NB4 (cell line): ENCODE results near the gene GPC3.

ENCODE experiments used
- CTCF ChIP-seq: IDR thresholded peaks from one replicate; pipeline ENCODE4 v1.5.1; 2012; ENCODE audit warnings: low read depth, low read length
- MAX ChIP-seq: IDR thresholded peaks from 2 replicates; pipeline ENCODE4 v1.6.1; 2011; ENCODE audit warnings: low read depth, low read length
- POLR2A ChIP-seq: IDR thresholded peaks from 2 replicates; pipeline ENCODE4 v1.6.1; 2011; ENCODE audit warnings: mild to moderate bottlenecking; ENCODE audit not compliant: insufficient read length; ENCODE audit errors: extremely low read depth

GRCh38 chrX:133583825-133584224, 401.6 kb downstream of the GPC3 start:
- no peak for TF ChIP-seq CTCF
- TF ChIP-seq POLR2A: no peak
- TF ChIP-seq MAX: no peak
